A549 (cell line): ENCODE data around the gene OR2AE1. TPM values are rescaled to one million over a fixed set of nuclear protein-coding genes. Genes with fewer than 3 reads are reported as not detected.

ENCODE experiments used
- ATAC-seq, 2 experiments: fragments of 200-7000 bp in 1 of 2; fragments of >200 bp in 1 of 2; cut with Nextera tagmentation in 1 of 2; cut with Tn5 transposase in 1 of 2; 3 replicates each; pipeline versions ENCODE4 v1.8.0 to v1.9.1; 2018 to 2020; ENCODE audit warnings: mild to moderate bottlenecking in 1 of 2, moderate library complexity in 1 of 2
- CTCF ChIA-PET: fragments of 300-600 bp; sonication (Branson Sonifier 250); formaldehyde crosslinking; extraction: SDS; loops from one replicate; lab custom pipeline; 2021; ENCODE audit warnings: antibody characterized with exemption, inconsistent platforms; lab: Yijun Ruan, JAX
- POLR2A ChIA-PET: fragments of 350-600 bp; formaldehyde crosslinking; extraction: SDS; loops from one replicate; lab custom pipeline; 2021; ENCODE audit warnings: antibody characterized with exemption, inconsistent platforms; lab: Yijun Ruan, JAX
- DNase-seq, 2 experiments: peaks; one replicate each; pipeline versions ENCODE4 v3.0.0 to v3.0.0-alpha.2; 2011 to 2016; ENCODE audit warnings: low read depth in 1 of 2, low spot score in 1 of 2
- FAIRE-seq: peaks from 2 replicates; lab custom pipeline; 2011; peaks lifted over from hg19 to GRCh38; lab: Jason Lieb, UNC
- H3K27ac ChIP-seq, 2 experiments: fragments of >200 bp; sonication (Bioruptor Twin); formaldehyde crosslinking; 3 replicates each; pipeline ENCODE4 v1.5.1; 2016 to 2017
- H3K4me1 ChIP-seq: fragments of >200 bp; sonication (Bioruptor Twin); formaldehyde crosslinking; 3 replicates; pipeline ENCODE4 v1.6.1; 2016
- H3K4me2 ChIP-seq: fragments of >200 bp; sonication (Bioruptor Twin); formaldehyde crosslinking; 3 replicates; pipeline ENCODE4 v1.6.1; 2016
- H3K4me3 ChIP-seq: fragments of >200 bp; sonication (Bioruptor Twin); formaldehyde crosslinking; 3 replicates; pipeline ENCODE4 v1.5.1; 2016
- H3K9me3 ChIP-seq: fragments of >200 bp; sonication (Bioruptor Twin); formaldehyde crosslinking; 3 replicates; pipeline ENCODE4 v1.6.1; 2016
- CBX2 ChIP-seq: fragments of 200-600 bp; sonication (generic); IDR thresholded peaks from 2 replicates; pipeline ENCODE4 v1.6.1; 2016; ENCODE audit warnings: low read depth, mild to moderate bottlenecking, borderline replicate concordance
- CBX8 ChIP-seq: fragments of 200-600 bp; sonication (generic); IDR thresholded peaks from 2 replicates; pipeline ENCODE4 v1.6.1; 2016
- EHF ChIP-seq: fragments of 250-450 bp; sonication (Bioruptor Pico); IDR thresholded peaks from 2 replicates; pipeline ENCODE4 v1.5.0; 2020; ENCODE audit warnings: mild to moderate bottlenecking
- FOXS1 ChIP-seq: fragments of 250-450 bp; sonication (Bioruptor Pico); IDR thresholded peaks from 2 replicates; pipeline ENCODE4 v1.5.0; 2020; ENCODE audit warnings: mild to moderate bottlenecking, moderate library complexity
- HOXA7 ChIP-seq: fragments of 250-450 bp; sonication (Bioruptor Pico); IDR thresholded peaks from 2 replicates; pipeline ENCODE4 v1.5.0; 2020; ENCODE audit warnings: mild to moderate bottlenecking, moderate library complexity
- NFE2L2 ChIP-seq: fragments of 150-350 bp; conservative IDR thresholded peaks from 2 replicates; pipeline ENCODE4 v1.6.1; 2014; ENCODE audit warnings: low read length
- NR3C1 ChIP-seq: fragments of >200 bp; sonication (Bioruptor Twin); formaldehyde crosslinking; IDR thresholded peaks from 3 replicates; pipeline ENCODE4 v1.6.1; 2017
- POLR2A ChIP-seq: IDR thresholded peaks from 2 replicates; pipeline ENCODE4 v1.6.1; 2012; ENCODE audit warnings: mild to moderate bottlenecking, low read length
- WGBS: methylation state at CpG from one replicate; pipeline ENCODE4 v1.1.6; 2017; ENCODE audit errors: missing lambda C conversion rate; 5-methylcytosine and 5-hydroxymethylcytosine counted together
- polyA plus RNA-seq, 4 experiments: library from polyadenylated mRNA; depleted of rRNA in 3 of 4; stranded (reverse); fragments of >200 nt; fragmentation: RNase III in 1 of 4; extraction: RNeasy Plus Mini Kit Qiagen cat#74134 plus additional on column Dnase treatment in 1 of 4; gene quantifications; 2 replicates in 3 of 4; 3 replicates in 1 of 4; pipeline ENCODE4 v1.2.3, GENCODE V29; 2011 to 2017
- small RNA-seq, 6 experiments: library from RNA; depleted of rRNA; stranded (forward); fragments of <200 nt; gene quantifications; one replicate each; pipeline ENCODE3, GENCODE V24; 2012
- TF ChIP-seq, protein P1 (sequence below): IDR thresholded peaks from 2 replicates; pipeline ENCODE4 v1.6.1; 2012; ENCODE audit warnings: low read depth, borderline replicate concordance

OR2AE1 gene
- polyA plus RNA-seq, 2 of the 4 experiments (the other 2 are of a cell fraction): 0.09 TPM; not detected in 1

GRCh38 chr7:99828811-99829210 lies 48.0 kb downstream of the OR2AE1 start:
- ChIA-PET CTCF (interaction anchor here (1.2 kb wide), 1 partner anchor 12 kb away, joined by 3 read pairs; no protein-coding TSS in a partner anchor), POLR2A (no interaction called here)
- Histone ChIP-seq H3K4me2 (no peak overlapping the region; the same call in 2 of the 3 replicates), H3K4me3 (no peak overlapping the region), H3K4me1 (peaks cover 5% of the 10 kb centered on the region; the same call in 2 of the 3 replicates), H3K9me3 (no peaks in the 10 kb centered on the region), H3K27ac (peak overlapping the region in 1 of 2 experiments; percentile 13; a peak in 1 of 6 replicates)
- no peak for TF ChIP-seq NFE2L2
- no peak for TF ChIP-seq FOXS1 (CRISPR knock-in tag)
- TF ChIP-seq NR3C1: no peak
- TF ChIP-seq, protein P1, sequence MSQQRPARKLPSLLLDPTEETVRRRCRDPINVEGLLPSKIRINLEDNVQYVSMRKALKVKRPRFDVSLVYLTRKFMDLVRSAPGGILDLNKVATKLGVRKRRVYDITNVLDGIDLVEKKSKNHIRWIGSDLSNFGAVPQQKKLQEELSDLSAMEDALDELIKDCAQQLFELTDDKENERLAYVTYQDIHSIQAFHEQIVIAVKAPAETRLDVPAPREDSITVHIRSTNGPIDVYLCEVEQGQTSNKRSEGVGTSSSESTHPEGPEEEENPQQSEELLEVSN: no peak
- no peak for ATAC-seq
- peak; percentile 39 for FAIRE-seq
- no peak for DNase-seq

- H3K4me2 ChIP-seq: no peak overlapping the region
- FAIRE-seq (no peak), DNase-seq (no peak), ATAC-seq (no peak)
- H3K9me3 ChIP-seq: no peaks in the 10 kb centered on the region
- ChIA-PET CTCF (no interaction called here), POLR2A (no interaction called here)
- no peak overlapping the region for H3K4me3 ChIP-seq
- 44% methylated on average over 2 of the region's 2 CpGs for WGBS
- H3K4me1 ChIP-seq: peaks cover 5% of the 10 kb centered on the region; the same call in 2 of the 3 replicates
- TF ChIP-seq CBX2 (no peak), POLR2A (no peak), NFE2L2 (no peak), HOXA7 (CRISPR knock-in tag) (no peak), CBX8 (no peak), EHF (CRISPR knock-in tag) (no peak)
- H3K27ac ChIP-seq: peak overlapping the region in 1 of 2 experiments; percentile 30; a peak in 1 of 6 replicates
These were observed 49.6 kb downstream of the OR2AE1 start for GRCh38 chr7:99827040-99827778.

Small RNAs within 50 kb of the gene (small RNA-seq; reads per million reads assigned to genes)
- gene AC011904.1 (0 reads per million in 6 experiments), gene CYP3A52P (0 reads per million in 6 experiments)

Other genes with a start within 250 kb of the OR2AE1 start
- gene CYP3A5, start 197.0 kb downstream of the OR2AE1 start, polyA plus RNA-seq (2011; rRNA removed): 9.7 and 12.2 TPM in 2 replicates
- gene CYP3A5, start 197.0 kb downstream of the OR2AE1 start, polyA plus RNA-seq (2017; fragmentation: RNase III; extraction: RNeasy Plus Mini Kit Qiagen cat#74134 plus additional on column Dnase treatment): 2.2 to 2.3 TPM (median 2.3 TPM) in 3 replicates
- gene CYP3A7, start 141.8 kb downstream of the OR2AE1 start, polyA plus RNA-seq (2011; rRNA removed): 0.16 and 0.34 TPM in 2 replicates
- 0.14 TPM in 1 of 3 replicates, not detected in the others for gene CYP3A7, start 141.8 kb downstream of the OR2AE1 start, polyA plus RNA-seq (2017; fragmentation: RNase III; extraction: RNeasy Plus Mini Kit Qiagen cat#74134 plus additional on column Dnase treatment)
- not detected in 2 replicates for gene CYP3A4, start 92.8 kb downstream of the OR2AE1 start, polyA plus RNA-seq (2011; rRNA removed)
- gene CYP3A4, start 92.8 kb downstream of the OR2AE1 start, polyA plus RNA-seq (2017; fragmentation: RNase III; extraction: RNeasy Plus Mini Kit Qiagen cat#74134 plus additional on column Dnase treatment): 0.03 TPM in 1 of 3 replicates, not detected in the others
- gene CYP3A43, start 49.0 kb downstream of the OR2AE1 start, polyA plus RNA-seq (2011; rRNA removed): not detected in 2 replicates
- not detected in 3 replicates for gene CYP3A43, start 49.0 kb downstream of the OR2AE1 start, polyA plus RNA-seq (2017; fragmentation: RNase III; extraction: RNeasy Plus Mini Kit Qiagen cat#74134 plus additional on column Dnase treatment)
- 33.8 and 34.3 TPM in 2 replicates for gene TRIM4, start 42.5 kb upstream of the OR2AE1 start, polyA plus RNA-seq (2011; rRNA removed)
- 25.6 to 26.5 TPM (median 25.9 TPM) in 3 replicates for gene TRIM4, start 42.5 kb upstream of the OR2AE1 start, polyA plus RNA-seq (2017; fragmentation: RNase III; extraction: RNeasy Plus Mini Kit Qiagen cat#74134 plus additional on column Dnase treatment)
- 0.30 and 0.36 TPM in 2 replicates for gene GJC3, start 52.6 kb upstream of the OR2AE1 start, polyA plus RNA-seq (2011; rRNA removed)
- gene GJC3, start 52.6 kb upstream of the OR2AE1 start, polyA plus RNA-seq (2017; fragmentation: RNase III; extraction: RNeasy Plus Mini Kit Qiagen cat#74134 plus additional on column Dnase treatment): 0.10 to 0.20 TPM in 2 of 3 replicates, not detected in the other
- 0.13 and 0.48 TPM in 2 replicates for gene AZGP1, start 99.0 kb upstream of the OR2AE1 start, polyA plus RNA-seq (2011; rRNA removed)
- 0.07 TPM in 1 of 3 replicates, not detected in the others for gene AZGP1, start 99.0 kb upstream of the OR2AE1 start, polyA plus RNA-seq (2017; fragmentation: RNase III; extraction: RNeasy Plus Mini Kit Qiagen cat#74134 plus additional on column Dnase treatment)
- 23.9 and 25.7 TPM in 2 replicates for gene ZKSCAN1, start 138.6 kb upstream of the OR2AE1 start, polyA plus RNA-seq (2011; rRNA removed)
- 11.4 to 11.9 TPM (median 11.4 TPM) in 3 replicates for gene ZKSCAN1, start 138.6 kb upstream of the OR2AE1 start, polyA plus RNA-seq (2017; fragmentation: RNase III; extraction: RNeasy Plus Mini Kit Qiagen cat#74134 plus additional on column Dnase treatment)
- gene ZSCAN21, start 172.7 kb upstream of the OR2AE1 start, polyA plus RNA-seq (2011; rRNA removed): 17.9 and 18.3 TPM in 2 replicates
- 8.3 to 9.2 TPM (median 9.1 TPM) in 3 replicates for gene ZSCAN21, start 172.7 kb upstream of the OR2AE1 start, polyA plus RNA-seq (2017; fragmentation: RNase III; extraction: RNeasy Plus Mini Kit Qiagen cat#74134 plus additional on column Dnase treatment)
- 29.0 and 30.2 TPM in 2 replicates for gene ZNF3, start 204.7 kb upstream of the OR2AE1 start, polyA plus RNA-seq (2011; rRNA removed)
- gene ZNF3, start 204.7 kb upstream of the OR2AE1 start, polyA plus RNA-seq (2017; fragmentation: RNase III; extraction: RNeasy Plus Mini Kit Qiagen cat#74134 plus additional on column Dnase treatment): 19.9 to 23.7 TPM (median 22.5 TPM) in 3 replicates
- 190 and 192 TPM in 2 replicates for gene COPS6, start 211.9 kb upstream of the OR2AE1 start, polyA plus RNA-seq (2011; rRNA removed)
- gene COPS6, start 211.9 kb upstream of the OR2AE1 start, polyA plus RNA-seq (2017; fragmentation: RNase III; extraction: RNeasy Plus Mini Kit Qiagen cat#74134 plus additional on column Dnase treatment): 205 to 295 TPM (median 219 TPM) in 3 replicates
- gene MCM7, start 224.4 kb upstream of the OR2AE1 start, polyA plus RNA-seq (2011; rRNA removed): 138 and 145 TPM in 2 replicates
- 265 to 287 TPM (median 280 TPM) in 3 replicates for gene MCM7, start 224.4 kb upstream of the OR2AE1 start, polyA plus RNA-seq (2017; fragmentation: RNase III; extraction: RNeasy Plus Mini Kit Qiagen cat#74134 plus additional on column Dnase treatment)
- gene AP4M1, start 224.6 kb upstream of the OR2AE1 start, polyA plus RNA-seq (2011; rRNA removed): 13.7 and 16.6 TPM in 2 replicates
- gene AP4M1, start 224.6 kb upstream of the OR2AE1 start, polyA plus RNA-seq (2017; fragmentation: RNase III; extraction: RNeasy Plus Mini Kit Qiagen cat#74134 plus additional on column Dnase treatment): 16.5 to 18.3 TPM (median 18.1 TPM) in 3 replicates
- gene TAF6, start 242.3 kb upstream of the OR2AE1 start, polyA plus RNA-seq (2011; rRNA removed): 36.2 and 45.1 TPM in 2 replicates
- 57.0 to 62.5 TPM (median 57.1 TPM) in 3 replicates for gene TAF6, start 242.3 kb upstream of the OR2AE1 start, polyA plus RNA-seq (2017; fragmentation: RNase III; extraction: RNeasy Plus Mini Kit Qiagen cat#74134 plus additional on column Dnase treatment)
- 11.3 and 11.7 TPM in 2 replicates for gene CNPY4, start 242.6 kb upstream of the OR2AE1 start, polyA plus RNA-seq (2011; rRNA removed)
- gene CNPY4, start 242.6 kb upstream of the OR2AE1 start, polyA plus RNA-seq (2017; fragmentation: RNase III; extraction: RNeasy Plus Mini Kit Qiagen cat#74134 plus additional on column Dnase treatment): 16.8 to 26.2 TPM (median 22.8 TPM) in 3 replicates
- 0.45 and 0.63 TPM in 2 replicates for gene MBLAC1, start 249.9 kb upstream of the OR2AE1 start, polyA plus RNA-seq (2011; rRNA removed)
- gene MBLAC1, start 249.9 kb upstream of the OR2AE1 start, polyA plus RNA-seq (2017; fragmentation: RNase III; extraction: RNeasy Plus Mini Kit Qiagen cat#74134 plus additional on column Dnase treatment): 2.5 to 3.3 TPM (median 2.6 TPM) in 3 replicates